ENCODE data around the gene BICDL2. TPM values are rescaled to one million over a fixed set of nuclear protein-coding genes. Genes with fewer than 3 reads are reported as not detected.

BICDL2 gene
- total and polyA plus RNA-seq, 9 of the 15 experiments (the other 6 are each of a cell fraction or from before 2014, with no cell fraction given): 0.09 to 0.28 (median 0.09) TPM; not detected in 6

GRCh38 chr16:3065069-3065741 lies 28.5 kb upstream of the BICDL2 start, which contains the start of gene IL32:
TSS of gene IL32 (plus strand) at chr16:3065640. CDS start at chr16:3065812, 172 bp downstream.
- H3K36me3 ChIP-seq (ENCODE audit: control insufficient read depth, insufficient read depth, low read length): no peaks in the 10 kb centered on the region
- TF ChIP-seq CTBP1 (IDR thresholded peaks at IDR 0.05; ENCODE audit: borderline replicate concordance): no peak
- TF ChIP-seq ETV6 (IDR thresholded peaks at IDR 0.05; ENCODE audit: borderline replicate concordance in 1 of 2, low read depth in 2 of 2, low read length in 1 of 2): no peak
- no peak for TF ChIP-seq ETV6 (CRISPR knock-in tag; IDR thresholded peaks at IDR 0.05; ENCODE audit: borderline replicate concordance)
- no peak for TF ChIP-seq CEBPZ (IDR thresholded peaks at IDR 0.05; ENCODE audit: borderline replicate concordance, low read depth, low read length)
- peak; percentile 26; the same call in 1 of the 2 replicates for TF ChIP-seq TFAP4 (CRISPR knock-in tag; IDR thresholded peaks at IDR 0.05; ENCODE audit: borderline replicate concordance)
- peak; percentile 74 for TF ChIP-seq ATF3 (IDR thresholded peaks at IDR 0.05)
- no peak for TF ChIP-seq ATF3 (CRISPR knock-in tag; conservative IDR thresholded peaks at IDR 0.05)
- TF ChIP-seq ZNF785 (CRISPR knock-in tag; IDR thresholded peaks at IDR 0.05): no peak
- peak; percentile 82; the same call in 1 of the 2 replicates for TF ChIP-seq ATF7 (IDR thresholded peaks at IDR 0.05)
- no peak for TF ChIP-seq SFPQ (IDR thresholded peaks at IDR 0.05; ENCODE audit: low read depth, low read length)
- TF ChIP-seq CREB5 (CRISPR knock-in tag; IDR thresholded peaks at IDR 0.05): no peak

More at GRCh38 chr16:3065069-3065741, 28.5 kb upstream of the BICDL2 start, which contains the start of gene IL32:
- FAIRE-seq (no peak), ATAC-seq (0 out of 3 replicates have a peak, but pooled peaks have one; percentile 11), DNase-seq (ENCODE audit: extremely low read depth in 1 of 4, low spot score in 3 of 4) (peak in 1 of 4 experiments; percentile 25)
- H4K20me1 ChIP-seq (replicated peaks; ENCODE audit: control insufficient read depth, insufficient read depth, low read length): no peaks in the 10 kb centered on the region
- H2AFZ ChIP-seq (ENCODE audit: low read depth, low read length): peak within 1 kb of the TSS; percentile 67; the same call in 1 of the 2 replicates
- no peaks in the 10 kb centered on the region for H3K27me3 ChIP-seq (ENCODE audit: control insufficient read depth in 2 of 2, insufficient read depth in 2 of 2, low read length in 2 of 2)
- no peaks in the 10 kb centered on the region for H3K79me2 ChIP-seq (ENCODE audit: control insufficient read depth, insufficient read depth, low read length)
- no peaks in the 10 kb centered on the region for H3K9me3 ChIP-seq (replicated peaks; ENCODE audit: control insufficient read depth, insufficient read depth, low read depth, low read length)
- POLR2A ChIA-PET: interaction anchor here (1.1 to 1.3 kb wide), 2 partner anchors 63 to 64 kb away, joined by 3 to 5 read pairs; no protein-coding TSS in a partner anchor
- 53% methylated on average over 13 of the region's 13 CpGs for WGBS (ENCODE audit: insufficient coverage, low coverage, missing lambda C conversion rate)
- peak within 1 kb of the TSS in 1 of 2 experiments; percentile 24; a peak in 2 of 4 replicates for H3K9ac ChIP-seq (ENCODE audit: insufficient read depth in 1 of 2, low read depth in 2 of 2, low read length in 2 of 2)
- H3K4me2 ChIP-seq (ENCODE audit: insufficient read depth, low read length): no peak within 1 kb of the TSS
- intact Hi-C loops (cut with micrococcal nuclease): no loop called here
- peaks cover 8 to 35% of the 10 kb centered on the region in 2 experiments; a peak in 4 of 5 replicates for H3K4me1 ChIP-seq (replicated peaks in 1 of 2; ENCODE audit: control insufficient read depth in 2 of 2, insufficient read depth in 2 of 2, low read length in 2 of 2)
- H3K9me1 ChIP-seq (ENCODE audit: control insufficient read depth, insufficient read depth, low read length): no peaks in the 10 kb centered on the region
- no TSS peak for BruUV-seq (replicated peaks)
- in situ Hi-C loops (cut with MboI): no loop called here
- no peak within 1 kb of the TSS for H3K4me3 ChIP-seq
- CTCF ChIA-PET (ENCODE audit: low intra/inter-chr PET ratio): no interaction called here
- H3K27ac ChIP-seq (ENCODE audit: extremely low read depth, low read depth, low read length): no peak within 1 kb of the TSS

Data from K562 (cell line).